Measurements from ENCODE around the gene MTHFD2L. TPM values are rescaled to one million over a fixed set of nuclear protein-coding genes. Genes with fewer than 3 reads are reported as not detected.

MTHFD2L gene
- total and polyA plus RNA-seq, 2 of the 8 experiments (the other 6 are each of a cell fraction or from before 2014, with no cell fraction given) = 5.4 to 15.0 TPM

DNA sequence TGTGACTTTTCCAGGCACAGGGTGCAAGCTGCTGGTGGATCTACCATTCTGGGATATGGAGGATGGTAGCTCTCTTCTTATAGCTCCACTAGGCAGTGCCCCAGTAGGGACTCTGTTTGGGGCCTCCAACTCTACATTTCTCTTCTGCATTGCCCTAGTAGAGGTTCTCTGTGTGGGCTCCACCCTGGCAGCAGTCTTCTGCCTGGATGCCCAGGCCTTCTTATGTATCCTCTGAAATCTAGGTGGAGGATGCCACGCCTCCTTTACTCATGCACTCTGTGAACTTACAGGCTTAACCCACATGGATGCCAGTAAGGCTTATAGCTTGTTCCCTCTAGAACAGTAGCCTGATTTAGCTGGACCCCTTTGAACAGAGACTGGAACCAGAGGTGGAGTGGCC lies 186.1 kb downstream of the MTHFD2L start (continued):
- TF ChIP-seq, protein P1, sequence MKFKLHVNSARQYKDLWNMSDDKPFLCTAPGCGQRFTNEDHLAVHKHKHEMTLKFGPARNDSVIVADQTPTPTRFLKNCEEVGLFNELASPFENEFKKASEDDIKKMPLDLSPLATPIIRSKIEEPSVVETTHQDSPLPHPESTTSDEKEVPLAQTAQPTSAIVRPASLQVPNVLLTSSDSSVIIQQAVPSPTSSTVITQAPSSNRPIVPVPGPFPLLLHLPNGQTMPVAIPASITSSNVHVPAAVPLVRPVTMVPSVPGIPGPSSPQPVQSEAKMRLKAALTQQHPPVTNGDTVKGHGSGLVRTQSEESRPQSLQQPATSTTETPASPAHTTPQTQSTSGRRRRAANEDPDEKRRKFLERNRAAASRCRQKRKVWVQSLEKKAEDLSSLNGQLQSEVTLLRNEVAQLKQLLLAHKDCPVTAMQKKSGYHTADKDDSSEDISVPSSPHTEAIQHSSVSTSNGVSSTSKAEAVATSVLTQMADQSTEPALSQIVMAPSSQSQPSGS (IDR thresholded peaks at IDR 0.05; ENCODE audit: low read length) = no peak
- TF ChIP-seq KDM5A (IDR thresholded peaks at IDR 0.05; ENCODE audit: low read length) (no peak), KDM1A (IDR thresholded peaks at IDR 0.05; ENCODE audit: borderline replicate concordance, low read length) (no peak)

Other genes with a start within 250 kb of the MTHFD2L start
- gene PF4, start 176.1 kb upstream of the MTHFD2L start, total RNA-seq (2021; fragmentation: NEBNext Ultra II Directional; extraction: Animal tissue kit (Norgen Biotek cat#: 25700)) = 0.71 and 2.0 TPM in 2 replicates
- gene PF4, start 176.1 kb upstream of the MTHFD2L start, polyA plus RNA-seq (2011; rRNA removed) = 2.3 and 4.5 TPM in 2 replicates
- gene PPBP, start 169.9 kb upstream of the MTHFD2L start, total RNA-seq (2021; fragmentation: NEBNext Ultra II Directional; extraction: Animal tissue kit (Norgen Biotek cat#: 25700)) = 0.43 TPM in 1 of 2 replicates, not detected in the other
- gene PPBP, start 169.9 kb upstream of the MTHFD2L start, polyA plus RNA-seq (2011; rRNA removed) = 0.18 TPM in 1 of 2 replicates, not detected in the other
- 10.9 and 11.4 TPM in 2 replicates for gene CXCL5, start 159.4 kb upstream of the MTHFD2L start, total RNA-seq (2021; fragmentation: NEBNext Ultra II Directional; extraction: Animal tissue kit (Norgen Biotek cat#: 25700))
- gene CXCL5, start 159.4 kb upstream of the MTHFD2L start, polyA plus RNA-seq (2011; rRNA removed) = 8.5 and 15.6 TPM in 2 replicates
- 5.2 TPM in 2 replicates for gene CXCL3, start 119.4 kb upstream of the MTHFD2L start, total RNA-seq (2021; fragmentation: NEBNext Ultra II Directional; extraction: Animal tissue kit (Norgen Biotek cat#: 25700))
- 3.1 and 3.7 TPM in 2 replicates for gene CXCL3, start 119.4 kb upstream of the MTHFD2L start, polyA plus RNA-seq (2011; rRNA removed)
- 0.73 and 1.5 TPM in 2 replicates for gene CXCL2, start 58.9 kb upstream of the MTHFD2L start, total RNA-seq (2021; fragmentation: NEBNext Ultra II Directional; extraction: Animal tissue kit (Norgen Biotek cat#: 25700))
- 0.63 and 0.72 TPM in 2 replicates for gene CXCL2, start 58.9 kb upstream of the MTHFD2L start, polyA plus RNA-seq (2011; rRNA removed)
- not detected in 2 replicates for gene EPGN, start 150.4 kb downstream of the MTHFD2L start, total RNA-seq (2021; fragmentation: NEBNext Ultra II Directional; extraction: Animal tissue kit (Norgen Biotek cat#: 25700))
- gene EPGN, start 150.4 kb downstream of the MTHFD2L start, polyA plus RNA-seq (2011; rRNA removed) = not detected in 2 replicates
- gene EREG, start 207.0 kb downstream of the MTHFD2L start, total RNA-seq (2021; fragmentation: NEBNext Ultra II Directional; extraction: Animal tissue kit (Norgen Biotek cat#: 25700)) = not detected in 2 replicates
- gene EREG, start 207.0 kb downstream of the MTHFD2L start, polyA plus RNA-seq (2011; rRNA removed) = not detected in 2 replicates

Measured in H1 (cell line).